ENCODE results near the gene SRP19. TPM values are rescaled to one million over a fixed set of nuclear protein-coding genes. Genes with fewer than 3 reads are reported as not detected.

SRP19 gene
- total and polyA plus RNA-seq, 10 of the 15 experiments (the other 5 are each of a cell fraction or from before 2014, with no cell fraction given) = 43.4 to 379 (median 156) TPM

DNA sequence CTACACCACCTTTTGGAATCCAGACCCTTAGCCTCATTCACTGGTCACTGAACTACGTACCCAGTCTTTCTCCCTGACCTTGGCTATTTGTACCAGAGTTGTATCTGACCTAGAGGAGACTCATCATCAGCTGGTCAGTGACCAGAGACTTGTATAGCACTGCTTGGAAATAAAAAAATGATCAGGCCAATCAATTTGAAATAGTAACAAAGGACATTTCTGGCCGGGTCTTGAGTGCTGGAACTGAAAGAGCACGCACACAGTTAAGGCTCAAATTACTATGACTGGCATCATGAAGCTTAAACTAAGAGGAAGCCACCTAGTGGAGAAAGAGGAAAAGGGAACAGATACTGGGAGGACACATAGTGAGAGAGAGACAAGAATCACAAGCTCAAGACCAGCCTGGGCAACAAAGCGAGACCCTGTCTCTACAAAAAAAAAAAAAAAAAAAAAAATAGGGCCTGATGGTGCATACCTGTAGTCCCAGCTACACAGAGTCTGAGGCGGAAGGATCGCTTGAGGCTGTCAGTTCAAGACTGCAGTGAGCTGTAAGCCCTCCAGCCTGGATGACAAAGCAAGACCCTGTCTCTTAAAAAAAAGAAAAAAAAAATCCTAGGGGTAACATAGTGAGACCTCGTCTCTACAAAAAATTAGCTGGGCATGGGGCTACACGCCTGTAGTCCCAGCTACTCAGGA lies 12.8 kb upstream of the SRP19 start (continued):
- TF ChIP-seq SMC3 (IDR thresholded peaks at IDR 0.05; ENCODE audit: borderline replicate concordance, low read length) (peak; percentile 39; the same call in 1 of the 2 replicates), IRF4 (IDR thresholded peaks at IDR 0.05; ENCODE audit: low read depth, low read length) (0 out of 2 replicates have a peak, but pooled peaks have one; percentile 50), SPI1 (IDR thresholded peaks at IDR 0.05; ENCODE audit: borderline replicate concordance, insufficient read depth, low read depth, low read length) (peak; percentile 66; the same call in 1 of the 2 replicates), NR2C2 (IDR thresholded peaks at IDR 0.05; ENCODE audit: borderline replicate concordance, control insufficient read depth, insufficient read length, low read depth) (no peak)

DNA sequence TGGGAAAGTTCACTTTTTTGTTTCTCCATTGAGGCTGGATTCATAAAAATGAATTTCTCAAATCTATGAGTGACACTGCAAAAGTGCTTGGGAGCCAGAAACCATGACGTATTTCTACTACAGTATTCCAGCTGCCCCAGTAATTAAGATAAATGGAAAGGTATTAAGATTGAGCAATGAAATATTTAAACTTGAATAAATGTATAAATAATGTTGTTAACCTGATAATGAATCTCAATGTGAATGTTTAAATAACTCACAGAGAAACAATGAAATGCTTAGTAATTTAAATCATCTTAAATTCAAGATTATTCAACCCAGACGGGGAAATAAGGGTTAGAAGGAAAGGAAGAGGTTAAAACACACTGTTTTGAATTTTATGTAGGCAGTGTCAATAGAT lies 11.2 kb upstream of the SRP19 start:
- Histone ChIP-seq H3K9ac (ENCODE audit: control insufficient read depth, insufficient read depth, low read length) (no peak overlapping the region), H3K4me1 (ENCODE audit: control insufficient read depth, insufficient read depth, low read length) (no peaks in the 10 kb centered on the region), H3K9me3 (replicated peaks; ENCODE audit: control insufficient read depth, insufficient read depth, low read length) (peaks cover 2% of the 10 kb centered on the region; the same call in 2 of the 3 replicates), H3K27ac (ENCODE audit: control insufficient read depth, insufficient read depth) (no peak overlapping the region), H4K20me1 (ENCODE audit: control insufficient read depth, insufficient read depth) (no peaks in the 10 kb centered on the region), H3K4me3 (no peak overlapping the region), H3K27me3 (replicated peaks in 1 of 2; ENCODE audit: control insufficient read depth in 2 of 2, insufficient read depth in 2 of 2, low read length in 1 of 2) (no peaks in the 10 kb centered on the region), H2AFZ (ENCODE audit: control insufficient read depth, low read depth, low read length) (no peak overlapping the region), H3K4me2 (ENCODE audit: control insufficient read depth, insufficient read depth) (no peak overlapping the region), H3K36me3 (ENCODE audit: control insufficient read depth in 2 of 2, insufficient read depth in 2 of 2, low read length in 1 of 2) (no peaks in the 10 kb centered on the region), H3K79me2 (ENCODE audit: control insufficient read depth, insufficient read depth, low read length) (no peaks in the 10 kb centered on the region)
- WGBS (ENCODE audit: insufficient coverage, insufficient replicate concordance, low lambda C conversion rate, missing lambda C conversion rate) = 61% methylated on average over 2 of the region's 2 CpGs
- FAIRE-seq (no peak), ATAC-seq (no peak), DNase-seq (ENCODE audit: low read depth, low spot score) (no peak)
- ChIA-PET POLR2A (interaction anchor here (0.6 kb wide), 1 partner anchor 23 kb away, joined by 5 read pairs; no protein-coding TSS in a partner anchor), SMC1A (ENCODE audit: uncharacterized antibody, unreplicated experiment) (no interaction called here), CTCF (interaction anchor here (1.1 kb wide), 1 partner anchor 73 kb away, joined by 3 read pairs; no protein-coding TSS in a partner anchor), RAD21 (ENCODE audit: unreplicated experiment) (no interaction called here)
- TF ChIP-seq, protein P1, sequence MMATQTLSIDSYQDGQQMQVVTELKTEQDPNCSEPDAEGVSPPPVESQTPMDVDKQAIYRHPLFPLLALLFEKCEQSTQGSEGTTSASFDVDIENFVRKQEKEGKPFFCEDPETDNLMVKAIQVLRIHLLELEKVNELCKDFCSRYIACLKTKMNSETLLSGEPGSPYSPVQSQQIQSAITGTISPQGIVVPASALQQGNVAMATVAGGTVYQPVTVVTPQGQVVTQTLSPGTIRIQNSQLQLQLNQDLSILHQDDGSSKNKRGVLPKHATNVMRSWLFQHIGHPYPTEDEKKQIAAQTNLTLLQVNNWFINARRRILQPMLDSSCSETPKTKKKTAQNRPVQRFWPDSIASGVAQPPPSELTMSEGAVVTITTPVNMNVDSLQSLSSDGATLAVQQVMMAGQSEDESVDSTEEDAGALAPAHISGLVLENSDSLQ (IDR thresholded peaks at IDR 0.05) = 0 out of 2 replicates have a peak, but pooled peaks have one; percentile 15
- TF ChIP-seq RB1 (IDR thresholded peaks at IDR 0.05; ENCODE audit: borderline replicate concordance) = no peak
- intact Hi-C loops (cut with micrococcal nuclease; ENCODE audit: unreplicated experiment) = loop anchor here (2.0 to 5.0 kb wide), 2 partner anchors 158 to 299 kb away; no protein-coding TSS in a partner anchor
- in situ Hi-C loops (cut with MboI) = no loop called here
- no TSS peak for BruUV-seq (replicated peaks)

Measured in GM12878 (cell line).